T47D (cell line): ENCODE measurements around the gene DDOST.
A peak's percentile ranks its signal among the peaks of the same experiment; 100 is the strongest.

ENCODE experiments used
- DNase-seq, 2 experiments: peaks; one replicate each; pipeline versions ENCODE4 v3.0.0 to v3.0.0-alpha.2; 2011 to 2012; ENCODE audit warnings: low read depth in 1 of 2, low spot score in 1 of 2
- JUND ChIP-seq: IDR thresholded peaks from 2 replicates; pipeline ENCODE4 v1.6.1; 2012; ENCODE audit warnings: low read depth
- in situ Hi-C: cut with HindIII; loops from 2 replicates; pipeline ENCODE4 v1.10.0; 2016; ENCODE audit warnings: low sequenced_read_pairs, low pct_unique_long_range_greater_than_20kb

The DDOST gene

DNA sequence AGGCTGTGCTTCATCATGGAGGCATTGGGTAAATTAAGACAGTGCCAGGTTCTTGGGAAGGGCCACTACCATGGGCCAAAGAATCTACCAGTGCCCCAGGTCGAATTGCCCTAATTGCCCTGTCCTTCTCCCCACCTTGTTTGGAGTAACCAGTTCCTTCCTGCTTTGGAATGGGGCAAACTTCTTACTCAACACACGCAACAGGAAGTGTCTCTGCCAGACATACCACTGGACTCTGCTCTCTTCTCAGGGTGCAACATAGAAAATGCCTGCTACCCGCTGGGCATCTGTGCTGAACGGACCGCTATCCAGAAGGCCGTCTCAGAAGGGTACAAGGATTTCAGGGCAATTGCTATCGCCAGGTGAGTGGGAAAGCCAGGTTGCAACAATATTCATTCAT, 56.5 kb downstream of the DDOST start:
- DNase-seq: peak in 1 of 2 experiments; percentile 30
- in situ Hi-C loops: no loop called here
- no peak for TF ChIP-seq JUND

GRCh38 chr1:20603504-20604464, 57.4 kb downstream of the DDOST start:
- in situ Hi-C loops: no loop called here
- peak in 1 of 2 experiments; percentile 25 for DNase-seq
- TF ChIP-seq JUND: no peak

DNA sequence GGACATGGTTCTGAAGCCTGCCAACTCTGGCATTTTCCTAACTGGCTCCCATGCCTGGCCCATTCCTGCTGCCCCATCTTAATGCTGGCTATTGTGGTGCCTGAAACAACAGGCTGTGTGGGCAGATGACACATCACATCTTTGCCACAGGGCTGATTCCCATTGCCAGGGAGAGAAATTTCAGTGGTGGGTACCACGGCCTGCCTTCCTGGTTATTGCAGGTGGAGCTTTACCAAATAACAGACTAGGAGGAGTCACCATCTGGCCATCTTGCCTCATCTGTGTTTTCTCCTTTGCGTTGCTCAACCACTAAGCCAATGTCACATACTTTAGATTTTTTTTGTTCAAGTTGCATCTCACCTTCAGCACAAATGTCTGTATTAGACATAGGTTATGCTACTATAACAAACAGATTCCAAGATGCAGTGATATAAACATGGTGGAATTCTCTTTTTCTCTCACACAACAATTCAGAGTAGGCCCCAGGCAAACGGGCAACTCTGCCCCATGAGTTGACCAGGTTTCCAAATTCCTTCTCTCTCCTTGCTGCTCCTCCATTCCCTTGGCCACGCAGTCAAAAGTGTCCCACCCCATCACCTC, 58.2 kb downstream of the DDOST start:
- in situ Hi-C loops: no loop called here
- peak in 1 of 2 experiments; percentile 44 for DNase-seq
- no peak for TF ChIP-seq JUND
